SH-SY5Y (cell line): ENCODE results near the gene RMP24.

Experiments used
- GATA2 ChIP-seq: IDR thresholded peaks from 2 replicates; pipeline ENCODE4 v1.6.1; 2011; ENCODE audit warnings: mild to moderate bottlenecking, low read depth, low read length
- GATA3 ChIP-seq: IDR thresholded peaks from 2 replicates; pipeline ENCODE4 v1.6.1; 2011; ENCODE audit warnings: low read depth, mild to moderate bottlenecking, low read length, moderate library complexity

DNA sequence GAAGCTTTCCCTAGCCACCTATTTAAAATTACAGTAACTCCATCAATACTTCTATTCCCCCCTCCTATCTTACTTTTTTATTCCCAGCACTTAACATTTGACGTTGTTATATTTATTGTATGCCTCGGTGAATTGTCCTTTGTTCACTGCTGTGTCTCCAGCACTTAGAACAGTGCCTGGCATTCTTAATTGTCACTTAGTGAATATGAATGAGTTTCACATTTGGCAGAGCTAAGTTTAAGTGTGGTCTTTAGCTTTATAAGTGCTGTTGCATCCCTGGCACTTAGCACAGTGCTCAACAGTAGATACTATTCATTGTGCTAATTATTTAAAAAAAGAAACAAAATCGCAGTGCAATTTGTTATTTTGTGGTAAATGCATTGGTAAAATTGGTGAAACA, 1.7 kb downstream of the RMP24 start:
- TF ChIP-seq GATA3, result no peak
- TF ChIP-seq GATA2, result no peak
